H9 (cell line): ENCODE results near the gene PDGFRB. TPM values are rescaled to one million over a fixed set of nuclear protein-coding genes. Genes with fewer than 3 reads are reported as not detected.

Source experiments
- DNase-seq: peaks from one replicate; pipeline ENCODE4 v3.0.0-alpha.2; 2017
- H2AFZ ChIP-seq: one replicate; pipeline ENCODE4 v1.6.1; 2013; ENCODE audit warnings: mild to moderate bottlenecking, low read length, control low read depth, moderate library complexity
- H2AK5ac ChIP-seq: 2 replicates; pipeline ENCODE4 v1.6.1; 2013; ENCODE audit warnings: low read length, control low read depth, mixed read lengths; ENCODE audit not compliant: insufficient read length
- H2BK120ac ChIP-seq: one replicate; pipeline ENCODE4 v1.6.1; 2013; ENCODE audit warnings: low read depth, mild to moderate bottlenecking, low read length, control low read depth, inconsistent platforms; ENCODE audit not compliant: poor library complexity, severe bottlenecking
- H2BK12ac ChIP-seq: 2 replicates; pipeline ENCODE4 v1.6.1; 2013; ENCODE audit warnings: low read length, control low read depth, mixed read lengths, low read depth; ENCODE audit not compliant: insufficient read length
- H2BK15ac ChIP-seq: 2 replicates; pipeline ENCODE4 v1.6.1; 2013; ENCODE audit warnings: low read depth, low read length, control low read depth
- H2BK20ac ChIP-seq: one replicate; pipeline ENCODE4 v1.6.1; 2013; ENCODE audit warnings: low read depth, mild to moderate bottlenecking, low read length, control low read depth, inconsistent platforms; ENCODE audit not compliant: poor library complexity, severe bottlenecking
- H2BK5ac ChIP-seq: 2 replicates; pipeline ENCODE4 v1.6.1; 2013; ENCODE audit warnings: low read length, control low read depth, mixed read lengths; ENCODE audit not compliant: insufficient read length
- H3K14ac ChIP-seq: 2 replicates; pipeline ENCODE4 v1.6.1; 2013; ENCODE audit warnings: low read length, control low read depth; ENCODE audit not compliant: insufficient read depth
- H3K18ac ChIP-seq: 2 replicates; pipeline ENCODE4 v1.6.1; 2013; ENCODE audit warnings: low read depth, mild to moderate bottlenecking, mixed read lengths, low read length, control low read depth; ENCODE audit not compliant: insufficient read length
- H3K23ac ChIP-seq: 2 replicates; pipeline ENCODE4 v1.6.1; 2013; ENCODE audit warnings: low read length, control low read depth, mixed read lengths, low read depth; ENCODE audit not compliant: insufficient read length
- H3K23me2 ChIP-seq: 2 replicates; pipeline ENCODE4 v1.6.1; 2013; ENCODE audit warnings: low read depth, mild to moderate bottlenecking, mixed read lengths, low read length, control low read depth; ENCODE audit not compliant: insufficient read length, poor library complexity, severe bottlenecking
- H3K27ac ChIP-seq: 2 replicates; pipeline ENCODE4 v1.5.1; 2013; ENCODE audit warnings: low read length, control low read depth, mixed read lengths, low read depth; ENCODE audit not compliant: insufficient read length
- H3K27me3 ChIP-seq: 2 replicates; pipeline ENCODE4 v1.6.1; 2013; ENCODE audit warnings: low read length, control low read depth, inconsistent platforms; ENCODE audit not compliant: insufficient read depth
- H3K4ac ChIP-seq: 2 replicates; pipeline ENCODE4 v1.6.1; 2013; ENCODE audit warnings: low read depth, mild to moderate bottlenecking, control low read depth, inconsistent platforms, low read length, moderate library complexity
- H3K4me1 ChIP-seq: 2 replicates; pipeline ENCODE4 v1.6.1; 2013; ENCODE audit warnings: low read length, control low read depth, inconsistent platforms; ENCODE audit not compliant: insufficient read depth
- H3K4me2 ChIP-seq: 2 replicates; pipeline ENCODE4 v1.6.1; 2013; ENCODE audit warnings: low read length, control low read depth, mixed read lengths; ENCODE audit not compliant: insufficient read length, insufficient read depth
- H3K56ac ChIP-seq: 2 replicates; pipeline ENCODE4 v1.6.1; 2013; ENCODE audit warnings: low read depth, mild to moderate bottlenecking, mixed read lengths, low read length, control low read depth; ENCODE audit not compliant: insufficient read length
- H3K79me1 ChIP-seq: 2 replicates; pipeline ENCODE4 v1.6.1; 2013; ENCODE audit warnings: low read depth, mild to moderate bottlenecking, moderate library complexity, low read length, control low read depth, inconsistent platforms; ENCODE audit not compliant: insufficient read depth, poor library complexity, severe bottlenecking
- H3K79me2 ChIP-seq: 2 replicates; pipeline ENCODE4 v1.6.1; 2013; ENCODE audit warnings: low read length, control low read depth, inconsistent platforms; ENCODE audit not compliant: insufficient read depth
- H3K9ac ChIP-seq: 2 replicates; pipeline ENCODE4 v1.6.1; 2013; ENCODE audit warnings: low read length, control low read depth, mixed read lengths; ENCODE audit not compliant: insufficient read length; ENCODE audit errors: extremely low read depth
- H3K9me3 ChIP-seq: one replicate; pipeline ENCODE4 v1.6.1; 2013; ENCODE audit warnings: low read depth, low read length, inconsistent platforms; ENCODE audit not compliant: control insufficient read depth
- H3T11ph ChIP-seq: one replicate; pipeline ENCODE4 v1.6.1; 2013; ENCODE audit warnings: mild to moderate bottlenecking, low read length, control low read depth, inconsistent platforms
- H4K20me1 ChIP-seq: one replicate; pipeline ENCODE4 v1.6.1; 2013; ENCODE audit not compliant: control insufficient read depth, insufficient read length, insufficient read depth
- H4K5ac ChIP-seq: 2 replicates; pipeline ENCODE4 v1.6.1; 2013; ENCODE audit warnings: low read depth, mild to moderate bottlenecking, mixed read lengths, low read length, control low read depth; ENCODE audit not compliant: insufficient read length
- H4K8ac ChIP-seq: replicated peaks from 2 replicates; pipeline ENCODE4 v1.6.1; 2013; ENCODE audit warnings: low read length, control low read depth, mixed read lengths, low read depth; ENCODE audit not compliant: insufficient read length
- H4K91ac ChIP-seq: 2 replicates; pipeline ENCODE4 v1.6.1; 2013; ENCODE audit warnings: low read depth, mild to moderate bottlenecking, moderate library complexity, mixed read lengths, low read length, control low read depth; ENCODE audit not compliant: insufficient read length
- H3K27ac Mint-ChIP-seq, 3 experiments: 2 replicates in 2 of 3; 3 replicates in 1 of 3; pipeline ENCODE4 v1.8.0; 2020 to 2021; ENCODE audit warnings: mixed read lengths in 3 of 3, mild to moderate bottlenecking in 1 of 3, moderate library complexity in 1 of 3
- H3K27me3 Mint-ChIP-seq: 2 replicates; pipeline ENCODE4 v1.8.0; 2021; ENCODE audit warnings: low read depth, mild to moderate bottlenecking, moderate library complexity, mixed read lengths
- H3K36me3 Mint-ChIP-seq, 3 experiments: 2 replicates in 2 of 3; 3 replicates in 1 of 3; pipeline ENCODE4 v1.8.0; 2020 to 2021; ENCODE audit warnings: low read depth in 3 of 3, mixed read lengths in 3 of 3; ENCODE audit not compliant: insufficient read depth in 1 of 3
- H3K4me1 Mint-ChIP-seq, 2 experiments: 2 replicates each; pipeline ENCODE4 v1.8.0; 2020; ENCODE audit warnings: mixed read lengths in 2 of 2
- H3K4me3 Mint-ChIP-seq, 2 experiments: 2 replicates in 1 of 2; 3 replicates in 1 of 2; pipeline ENCODE4 v1.8.0; 2020 to 2021; ENCODE audit warnings: mild to moderate bottlenecking in 2 of 2, mixed read lengths in 2 of 2, moderate library complexity in 1 of 2
- H3K9me3 Mint-ChIP-seq, 2 experiments: 2 replicates in 1 of 2; 3 replicates in 1 of 2; pipeline ENCODE4 v1.8.0; 2020; ENCODE audit warnings: mild to moderate bottlenecking in 2 of 2, mixed read lengths in 2 of 2, moderate library complexity in 1 of 2
- WGBS: extraction: QIAGEN DNeasy Blood & Tissue Kit; methylation state at CpG from one replicate; pipeline ENCODE4 v1.1.7; 2013; ENCODE audit warnings: missing lambda C conversion rate, low lambda C conversion rate, mixed read lengths; ENCODE audit not compliant: insufficient read length; ENCODE audit errors: extremely low coverage; 5-methylcytosine and 5-hydroxymethylcytosine counted together
- total RNA-seq: library from RNA; stranded (reverse); gene quantifications from 2 replicates; pipeline ENCODE4 v1.2.1, GENCODE V29; 2021
- TF ChIP-seq, protein P1 (sequence below): fragments of 200-600 bp; sonication (generic); conservative IDR thresholded peaks from 3 replicates; pipeline ENCODE4 v1.8.0; 2021; ENCODE audit warnings: antibody characterized with exemption, mild to moderate bottlenecking

Gene PDGFRB
- total RNA-seq, 1 experiment from 2014 or later: 2.2 TPM

- Histone ChIP-seq H3K23ac (no peak overlapping the region), H4K5ac (no peak overlapping the region), H3K4me2 (no peak overlapping the region), H4K8ac (no peak overlapping the region), H2BK12ac (no peak overlapping the region), H3K79me1 (no peaks in the 10 kb centered on the region), H3K27ac (no peak overlapping the region), H3T11ph (no peak overlapping the region), H3K14ac (no peak overlapping the region; the same call in 1 of the 2 replicates), H3K23me2 (no peaks in the 10 kb centered on the region), H4K20me1 (no peaks in the 10 kb centered on the region), H3K4me1 (no peaks in the 10 kb centered on the region), H2BK5ac (no peak overlapping the region), H2AFZ (no peak overlapping the region), H2BK15ac (no peak overlapping the region), H2BK120ac (no peak overlapping the region), H3K9ac (no peak overlapping the region), H3K56ac (no peak overlapping the region), H3K18ac (no peak overlapping the region), H3K4ac (no peak overlapping the region), H4K91ac (no peak overlapping the region), H3K9me3 (no peaks in the 10 kb centered on the region), H2AK5ac (no peak overlapping the region), H2BK20ac (no peak overlapping the region), H3K79me2 (no peaks in the 10 kb centered on the region), H3K27me3 (no peaks in the 10 kb centered on the region)
- Mint-ChIP-seq H3K4me1 (0 out of 4 replicates have a peak, but pooled peaks cover 0 to 2% of the 10 kb centered on the region in 2 experiments), H3K27me3 (peaks cover 5% of the 10 kb centered on the region), H3K36me3 (no peaks in the 10 kb centered on the region), H3K4me3 (no peak overlapping the region), H3K9me3 (no peaks in the 10 kb centered on the region), H3K27ac (no peak overlapping the region)
- TF ChIP-seq, protein P1, sequence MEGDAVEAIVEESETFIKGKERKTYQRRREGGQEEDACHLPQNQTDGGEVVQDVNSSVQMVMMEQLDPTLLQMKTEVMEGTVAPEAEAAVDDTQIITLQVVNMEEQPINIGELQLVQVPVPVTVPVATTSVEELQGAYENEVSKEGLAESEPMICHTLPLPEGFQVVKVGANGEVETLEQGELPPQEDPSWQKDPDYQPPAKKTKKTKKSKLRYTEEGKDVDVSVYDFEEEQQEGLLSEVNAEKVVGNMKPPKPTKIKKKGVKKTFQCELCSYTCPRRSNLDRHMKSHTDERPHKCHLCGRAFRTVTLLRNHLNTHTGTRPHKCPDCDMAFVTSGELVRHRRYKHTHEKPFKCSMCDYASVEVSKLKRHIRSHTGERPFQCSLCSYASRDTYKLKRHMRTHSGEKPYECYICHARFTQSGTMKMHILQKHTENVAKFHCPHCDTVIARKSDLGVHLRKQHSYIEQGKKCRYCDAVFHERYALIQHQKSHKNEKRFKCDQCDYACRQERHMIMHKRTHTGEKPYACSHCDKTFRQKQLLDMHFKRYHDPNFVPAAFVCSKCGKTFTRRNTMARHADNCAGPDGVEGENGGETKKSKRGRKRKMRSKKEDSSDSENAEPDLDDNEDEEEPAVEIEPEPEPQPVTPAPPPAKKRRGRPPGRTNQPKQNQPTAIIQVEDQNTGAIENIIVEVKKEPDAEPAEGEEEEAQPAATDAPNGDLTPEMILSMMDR: peak; percentile 31; the same call in 1 of the 3 replicates
- no peak for DNase-seq
- WGBS: no CpG with 5 or more reads among the region's 4 CpGs
Measured at GRCh38 chr5:150075806-150076205, 79.8 kb downstream of the PDGFRB start.
